Hepatocyte (in vitro differentiated cells): ENCODE measurements around the gene MPP3.

Source experiments
- EZH2phosphoT487 ChIP-seq: fragments of 200-600 bp; sonication (generic); IDR thresholded peaks from one replicate; pipeline ENCODE4 v1.6.1; 2018; ENCODE audit warnings: antibody characterized with exemption, mild to moderate bottlenecking, low read depth, moderate library complexity; ENCODE audit not compliant: unreplicated experiment, severe bottlenecking
- TF ChIP-seq, protein P1 (sequence below): fragments of 200-600 bp; sonication (generic); IDR thresholded peaks from 2 replicates; pipeline ENCODE4 v1.5.1; 2016; ENCODE audit warnings: antibody characterized with exemption, mild to moderate bottlenecking; ENCODE audit not compliant: poor library complexity

- TF ChIP-seq, protein P1, sequence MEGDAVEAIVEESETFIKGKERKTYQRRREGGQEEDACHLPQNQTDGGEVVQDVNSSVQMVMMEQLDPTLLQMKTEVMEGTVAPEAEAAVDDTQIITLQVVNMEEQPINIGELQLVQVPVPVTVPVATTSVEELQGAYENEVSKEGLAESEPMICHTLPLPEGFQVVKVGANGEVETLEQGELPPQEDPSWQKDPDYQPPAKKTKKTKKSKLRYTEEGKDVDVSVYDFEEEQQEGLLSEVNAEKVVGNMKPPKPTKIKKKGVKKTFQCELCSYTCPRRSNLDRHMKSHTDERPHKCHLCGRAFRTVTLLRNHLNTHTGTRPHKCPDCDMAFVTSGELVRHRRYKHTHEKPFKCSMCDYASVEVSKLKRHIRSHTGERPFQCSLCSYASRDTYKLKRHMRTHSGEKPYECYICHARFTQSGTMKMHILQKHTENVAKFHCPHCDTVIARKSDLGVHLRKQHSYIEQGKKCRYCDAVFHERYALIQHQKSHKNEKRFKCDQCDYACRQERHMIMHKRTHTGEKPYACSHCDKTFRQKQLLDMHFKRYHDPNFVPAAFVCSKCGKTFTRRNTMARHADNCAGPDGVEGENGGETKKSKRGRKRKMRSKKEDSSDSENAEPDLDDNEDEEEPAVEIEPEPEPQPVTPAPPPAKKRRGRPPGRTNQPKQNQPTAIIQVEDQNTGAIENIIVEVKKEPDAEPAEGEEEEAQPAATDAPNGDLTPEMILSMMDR, result no peak
- TF ChIP-seq EZH2phosphoT487, result no peak
Observed at GRCh38 chr17:43787728-43788127, 45.2 kb downstream of the MPP3 start.
